ENCODE data around the gene EIF2S2.

EIF2S2 gene

DNA sequence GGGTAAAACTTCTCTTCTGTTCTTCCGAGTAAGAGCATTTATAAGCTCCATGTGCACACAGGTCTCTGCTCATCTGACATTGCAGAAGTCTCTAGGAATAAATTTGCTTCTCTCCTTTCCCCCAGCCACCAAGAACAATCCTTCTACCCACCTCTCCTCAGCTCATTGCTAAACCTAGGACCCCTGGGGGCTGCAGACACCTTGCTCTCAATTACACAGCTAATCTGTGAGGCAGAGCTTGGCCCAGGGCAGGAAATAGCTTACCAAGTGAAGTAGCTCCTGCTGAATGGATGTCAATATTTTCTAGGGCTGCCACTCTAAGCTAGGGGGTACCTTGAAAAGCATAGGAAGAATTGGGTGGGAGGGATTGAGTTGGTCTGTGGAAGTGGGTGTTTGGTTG is 44.0 kb downstream of the EIF2S2 start:
- no peaks in the 10 kb centered on the region for H3K9me3 Mint-ChIP-seq (ENCODE audit: low read depth)
- peak overlapping the region; percentile 61 for H3K27ac Mint-ChIP-seq
- peaks cover 38% of the 10 kb centered on the region for H3K4me1 Mint-ChIP-seq (ENCODE audit: low read depth)
- H3K27me3 Mint-ChIP-seq: no peaks in the 10 kb centered on the region
- H3K36me3 Mint-ChIP-seq: peaks cover 2% of the 10 kb centered on the region
- no peak overlapping the region for H3K4me3 Mint-ChIP-seq

DNA sequence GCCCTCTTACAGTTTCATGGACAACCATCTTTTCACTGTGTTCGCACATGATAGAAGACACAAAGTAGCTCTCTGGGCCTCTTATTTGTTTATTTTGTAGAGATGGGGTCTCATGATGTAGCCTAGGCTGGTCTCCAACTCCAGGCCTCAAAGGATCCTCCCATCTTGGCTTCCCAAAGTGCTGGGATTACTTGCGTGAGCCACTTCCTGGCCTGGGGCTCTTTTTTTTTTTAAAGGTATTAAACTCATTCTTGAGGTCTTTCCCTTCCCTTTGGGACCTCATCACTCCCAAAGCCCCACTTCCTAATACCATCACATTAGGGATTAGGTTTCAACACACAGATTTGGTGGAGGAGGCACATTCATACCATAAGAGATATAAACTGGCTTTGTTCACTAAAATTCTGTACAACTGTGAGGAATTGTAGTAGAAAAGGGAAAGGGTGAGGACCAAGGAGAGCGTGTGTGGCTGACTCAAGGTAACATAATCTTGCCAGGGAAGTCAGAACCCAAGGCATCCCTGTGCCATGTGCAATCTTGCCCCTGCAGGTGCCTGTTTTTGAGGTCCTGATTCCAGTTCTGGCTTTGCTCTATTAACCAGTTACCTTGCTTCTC is 45.5 kb downstream of the EIF2S2 start:
- Mint-ChIP-seq H3K4me1 (ENCODE audit: low read depth) (peaks cover 52% of the 10 kb centered on the region), H3K4me3 (no peak overlapping the region), H3K9me3 (ENCODE audit: low read depth) (no peaks in the 10 kb centered on the region), H3K27me3 (no peaks in the 10 kb centered on the region), H3K27ac (peak overlapping the region; percentile 16), H3K36me3 (peaks cover 4% of the 10 kb centered on the region)

DNA sequence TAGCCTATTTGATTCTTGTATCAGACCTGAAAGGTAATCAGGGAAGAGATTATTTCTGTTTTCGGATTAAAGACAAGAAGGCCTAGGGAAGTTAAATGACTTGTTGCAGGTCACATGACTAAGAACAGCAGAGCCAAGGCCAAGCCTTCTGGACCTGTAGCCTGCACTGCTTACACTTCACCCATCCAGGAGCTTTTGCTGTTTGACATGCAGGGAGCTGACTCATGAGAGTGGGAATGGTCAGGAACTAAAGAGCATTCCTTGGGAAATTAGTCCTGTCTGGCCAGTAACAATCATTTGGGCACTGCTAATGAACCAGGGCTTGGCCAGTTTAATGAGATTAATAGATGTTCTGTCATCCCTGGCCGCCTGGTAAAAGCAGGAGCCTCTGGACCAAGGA is 46.8 kb downstream of the EIF2S2 start:
- Mint-ChIP-seq H3K27me3 (no peaks in the 10 kb centered on the region), H3K9me3 (ENCODE audit: low read depth) (no peaks in the 10 kb centered on the region), H3K36me3 (peaks cover 4% of the 10 kb centered on the region), H3K4me3 (no peak overlapping the region), H3K4me1 (ENCODE audit: low read depth) (peaks cover 65% of the 10 kb centered on the region), H3K27ac (peak overlapping the region; percentile 71)

DNA sequence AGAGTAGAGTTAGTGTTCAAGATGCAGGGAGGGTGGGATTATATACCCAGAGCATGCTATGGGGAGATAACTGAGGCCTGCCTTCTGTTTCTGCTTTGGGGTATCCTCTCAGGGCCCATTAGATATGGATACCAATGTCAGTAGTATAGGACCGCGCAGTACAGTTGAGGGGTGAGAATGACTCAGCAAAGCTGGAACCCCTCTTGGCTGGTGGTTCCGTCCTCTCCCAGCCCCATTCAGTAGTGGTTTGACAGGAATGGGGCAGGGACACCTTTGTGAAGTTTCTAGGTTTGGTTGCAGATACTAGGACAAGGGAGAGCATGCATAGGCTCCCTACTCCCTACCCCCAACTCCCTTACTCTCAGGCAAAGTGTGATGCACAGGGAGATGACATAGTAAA is 47.8 kb downstream of the EIF2S2 start:
- H3K4me1 Mint-ChIP-seq (ENCODE audit: low read depth): peaks cover 69% of the 10 kb centered on the region
- peak overlapping the region; percentile 46 for H3K27ac Mint-ChIP-seq
- peaks cover 4% of the 10 kb centered on the region for H3K36me3 Mint-ChIP-seq
- H3K27me3 Mint-ChIP-seq: no peaks in the 10 kb centered on the region
- H3K9me3 Mint-ChIP-seq (ENCODE audit: low read depth): no peaks in the 10 kb centered on the region
- no peak overlapping the region for H3K4me3 Mint-ChIP-seq

DNA sequence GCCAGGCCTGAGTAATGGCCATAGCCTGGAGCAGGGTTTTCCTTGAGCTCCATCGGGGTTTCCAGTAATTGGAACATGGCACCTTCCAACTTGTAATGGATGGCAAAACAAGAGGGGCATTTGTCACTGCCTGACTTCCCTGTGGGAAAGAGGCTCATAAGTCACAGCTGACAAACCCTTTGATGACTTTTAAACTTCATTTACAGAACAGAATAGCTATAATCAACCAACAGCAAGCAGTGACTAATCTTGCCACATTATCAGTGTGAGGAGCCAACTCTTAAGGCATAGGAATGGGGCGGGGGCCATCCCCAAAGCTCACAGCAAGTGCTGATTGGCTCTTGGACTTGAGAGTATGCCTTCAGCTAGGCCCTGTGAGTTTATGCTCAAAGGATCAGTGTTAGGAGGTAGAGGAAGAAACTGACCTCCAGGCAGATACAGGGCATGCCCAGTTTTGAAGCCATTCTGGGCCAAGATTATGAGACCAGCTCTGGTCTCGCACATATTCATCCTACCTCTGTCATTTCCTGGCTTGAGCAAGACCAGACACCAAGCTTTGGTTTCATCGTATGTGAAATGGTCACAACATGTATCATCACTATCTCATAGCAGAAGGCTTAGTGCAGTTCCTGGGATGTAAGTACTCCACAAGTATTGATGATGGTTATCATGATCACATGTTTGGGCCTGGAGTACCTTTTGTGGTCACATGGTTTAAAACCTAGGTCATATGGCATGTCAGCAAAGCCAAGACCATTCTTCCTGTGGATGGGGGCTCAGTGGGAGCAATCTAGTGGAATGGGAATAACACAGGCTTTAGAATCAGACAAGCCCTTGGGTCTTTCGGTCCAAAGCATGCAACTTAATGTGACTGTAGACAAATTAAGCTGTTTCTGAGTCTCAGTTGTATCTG is 49.2 kb downstream of the EIF2S2 start:
- Mint-ChIP-seq H3K27ac (peak overlapping the region; percentile 75), H3K4me1 (ENCODE audit: low read depth) (peaks cover 69% of the 10 kb centered on the region), H3K9me3 (ENCODE audit: low read depth) (no peaks in the 10 kb centered on the region), H3K36me3 (peaks cover 4% of the 10 kb centered on the region), H3K4me3 (no peak overlapping the region), H3K27me3 (no peaks in the 10 kb centered on the region)

DNA sequence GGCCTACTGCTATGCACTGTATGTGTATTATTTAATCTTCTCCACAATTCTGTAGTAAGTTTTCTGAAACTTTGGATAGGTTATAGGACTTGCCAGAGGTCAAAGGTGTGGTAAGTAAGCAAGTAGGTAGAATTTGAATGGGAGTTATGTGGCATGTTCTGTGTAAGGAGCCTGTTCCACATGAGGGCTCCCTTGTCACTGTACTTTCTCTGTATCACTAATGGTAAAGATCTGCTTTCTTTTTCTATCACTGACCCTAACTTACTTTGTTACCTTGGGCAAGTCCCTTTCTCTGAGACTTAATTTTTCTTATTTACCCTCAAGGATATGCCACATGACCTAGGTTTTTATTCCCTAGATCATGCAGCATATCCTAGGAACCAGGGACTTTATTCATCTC is 50.3 kb downstream of the EIF2S2 start:
- Mint-ChIP-seq H3K27me3 (no peaks in the 10 kb centered on the region), H3K4me3 (no peak overlapping the region), H3K36me3 (peaks cover 4% of the 10 kb centered on the region), H3K27ac (peak overlapping the region; percentile 75), H3K9me3 (ENCODE audit: low read depth) (no peaks in the 10 kb centered on the region), H3K4me1 (ENCODE audit: low read depth) (peaks cover 73% of the 10 kb centered on the region)

DNA sequence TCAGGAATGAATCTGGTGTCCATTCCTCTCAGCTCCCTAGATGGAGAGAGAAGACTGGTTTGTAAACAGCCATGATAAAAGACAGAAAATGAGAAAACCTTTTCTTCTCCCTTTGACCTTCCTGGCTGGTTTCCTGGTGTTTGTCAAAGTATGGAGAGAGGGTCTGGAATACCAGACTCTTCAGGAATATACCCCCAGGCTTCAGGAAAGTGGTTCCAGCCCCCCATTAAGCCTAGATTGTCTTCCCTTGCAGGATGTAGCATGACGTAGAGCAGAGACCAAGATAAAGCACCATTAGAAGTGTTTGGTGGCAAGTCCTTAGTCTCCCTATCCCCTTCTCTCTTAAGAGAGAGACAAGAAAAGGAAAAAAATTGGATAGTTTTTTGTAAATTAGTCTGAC is 51.1 kb downstream of the EIF2S2 start:
- Mint-ChIP-seq H3K36me3 (peaks cover 6% of the 10 kb centered on the region), H3K27ac (no peak overlapping the region), H3K4me3 (no peak overlapping the region), H3K27me3 (no peaks in the 10 kb centered on the region), H3K4me1 (ENCODE audit: low read depth) (peaks cover 79% of the 10 kb centered on the region), H3K9me3 (ENCODE audit: low read depth) (no peaks in the 10 kb centered on the region)

DNA sequence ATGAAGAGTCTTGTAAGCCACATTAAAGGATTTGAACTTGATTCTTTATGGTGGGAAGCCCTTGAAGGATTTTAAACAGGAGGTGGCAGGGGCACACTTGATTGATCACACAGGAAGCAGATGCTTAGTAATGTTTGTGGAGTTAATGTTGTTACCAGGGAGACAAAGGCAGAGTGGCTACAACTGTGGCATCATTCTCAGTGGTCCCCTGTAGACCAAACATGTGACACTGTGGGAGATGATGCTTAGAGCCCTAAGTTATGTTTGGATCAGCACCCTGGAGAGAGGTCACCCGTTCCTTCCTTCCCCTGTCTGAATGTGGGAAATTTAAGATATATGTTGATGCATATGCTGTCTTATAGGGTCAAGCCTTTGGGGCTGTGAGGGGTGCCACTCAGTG is 53.2 kb downstream of the EIF2S2 start:
- H3K9me3 Mint-ChIP-seq (ENCODE audit: low read depth): no peaks in the 10 kb centered on the region
- H3K36me3 Mint-ChIP-seq: peaks cover 4% of the 10 kb centered on the region
- H3K4me1 Mint-ChIP-seq (ENCODE audit: low read depth): peaks cover 85% of the 10 kb centered on the region
- H3K27ac Mint-ChIP-seq: peak overlapping the region; percentile 1
- H3K4me3 Mint-ChIP-seq: no peak overlapping the region
- no peaks in the 10 kb centered on the region for H3K27me3 Mint-ChIP-seq

DNA sequence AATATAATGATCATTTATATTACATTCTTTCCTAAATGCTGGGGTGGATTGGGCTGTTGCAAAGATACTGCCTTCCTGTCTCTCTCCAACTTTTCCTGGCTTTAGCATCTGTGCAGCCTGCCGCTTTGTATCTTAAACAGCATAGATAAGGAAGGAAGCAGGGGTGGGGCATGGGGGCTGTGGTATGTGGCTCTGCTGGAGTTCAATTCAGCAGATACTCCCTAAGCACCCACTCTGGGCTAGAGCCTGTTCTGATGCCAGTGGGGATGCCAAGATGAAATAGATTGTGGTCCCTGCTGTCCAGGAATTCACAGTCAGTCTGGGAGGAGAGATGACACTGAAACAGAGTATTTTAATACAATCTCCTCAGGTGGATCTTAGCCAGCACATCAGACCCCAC is 56.8 kb downstream of the EIF2S2 start:
- no peaks in the 10 kb centered on the region for H3K9me3 Mint-ChIP-seq (ENCODE audit: low read depth)
- H3K36me3 Mint-ChIP-seq: peaks cover 2% of the 10 kb centered on the region
- H3K27ac Mint-ChIP-seq: no peak overlapping the region
- H3K4me1 Mint-ChIP-seq (ENCODE audit: low read depth): peaks cover 82% of the 10 kb centered on the region
- H3K4me3 Mint-ChIP-seq: peak overlapping the region; percentile 3
- H3K27me3 Mint-ChIP-seq: no peaks in the 10 kb centered on the region

DNA sequence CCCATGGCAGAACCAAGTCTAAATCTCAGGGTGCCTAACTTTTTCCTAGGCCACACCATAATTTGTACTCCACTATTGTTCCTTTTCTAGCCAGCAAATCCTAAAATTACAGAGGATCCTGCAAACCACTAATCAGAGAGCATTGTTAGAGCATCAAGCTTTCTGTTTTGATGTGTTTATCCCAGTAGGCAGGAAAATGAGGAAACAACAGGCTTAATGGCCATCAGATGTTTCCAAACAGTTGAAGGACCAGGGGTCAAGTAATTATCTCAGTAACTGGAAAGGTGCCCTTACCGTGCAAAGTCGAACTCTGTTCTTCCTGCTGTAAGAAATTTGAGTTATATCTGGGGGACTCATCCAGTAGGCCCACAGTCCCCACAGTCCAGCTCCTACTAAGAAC is 59.6 kb downstream of the EIF2S2 start:
- peaks cover 79% of the 10 kb centered on the region for H3K4me1 Mint-ChIP-seq (ENCODE audit: low read depth)
- H3K36me3 Mint-ChIP-seq: peaks cover 2% of the 10 kb centered on the region
- no peaks in the 10 kb centered on the region for H3K9me3 Mint-ChIP-seq (ENCODE audit: low read depth)
- no peaks in the 10 kb centered on the region for H3K27me3 Mint-ChIP-seq
- peak overlapping the region; percentile 22 for H3K27ac Mint-ChIP-seq
- no peak overlapping the region for H3K4me3 Mint-ChIP-seq

DNA sequence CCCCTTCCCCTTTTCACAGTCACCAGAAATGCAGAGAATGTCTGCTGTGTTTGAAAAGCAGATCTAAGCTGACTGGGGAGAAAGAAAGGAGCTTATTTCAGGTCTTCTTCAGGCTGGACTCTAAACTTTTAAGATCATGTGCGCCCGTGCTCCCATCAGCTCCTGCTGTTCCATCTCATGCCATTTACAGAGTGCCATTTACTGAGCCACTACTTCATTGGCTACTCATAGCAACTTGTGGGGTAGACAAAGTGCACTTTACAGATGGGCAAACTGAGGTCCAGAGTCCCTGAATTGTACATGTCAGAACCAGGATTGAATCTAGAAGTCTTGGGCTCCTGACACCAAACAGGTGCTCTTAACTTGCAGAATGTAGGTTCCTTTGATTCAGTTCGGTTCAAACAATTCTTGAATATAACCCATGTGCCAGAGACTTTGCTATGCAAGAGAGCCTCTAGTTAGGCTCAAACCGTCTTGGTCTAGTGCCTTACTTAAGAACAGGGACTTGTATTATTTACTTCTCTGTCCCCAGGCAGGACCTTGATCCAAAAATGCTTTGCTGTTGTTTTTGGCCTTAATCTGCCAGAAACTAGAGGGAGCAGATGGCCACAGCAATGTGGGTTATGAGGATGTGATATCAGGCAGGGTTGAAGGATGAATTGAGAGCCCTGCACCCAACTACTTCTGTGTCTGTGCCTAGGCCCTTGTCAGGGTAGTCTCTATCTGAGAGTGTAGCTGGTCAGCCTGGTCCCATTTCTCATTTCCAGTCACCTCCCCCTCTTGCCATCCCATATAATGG is 61.9 kb downstream of the EIF2S2 start:
- Mint-ChIP-seq H3K27ac (peak overlapping the region; percentile 41), H3K4me3 (no peak overlapping the region), H3K27me3 (no peaks in the 10 kb centered on the region), H3K9me3 (ENCODE audit: low read depth) (no peaks in the 10 kb centered on the region), H3K4me1 (ENCODE audit: low read depth) (peaks cover 80% of the 10 kb centered on the region), H3K36me3 (no peaks in the 10 kb centered on the region)

DNA sequence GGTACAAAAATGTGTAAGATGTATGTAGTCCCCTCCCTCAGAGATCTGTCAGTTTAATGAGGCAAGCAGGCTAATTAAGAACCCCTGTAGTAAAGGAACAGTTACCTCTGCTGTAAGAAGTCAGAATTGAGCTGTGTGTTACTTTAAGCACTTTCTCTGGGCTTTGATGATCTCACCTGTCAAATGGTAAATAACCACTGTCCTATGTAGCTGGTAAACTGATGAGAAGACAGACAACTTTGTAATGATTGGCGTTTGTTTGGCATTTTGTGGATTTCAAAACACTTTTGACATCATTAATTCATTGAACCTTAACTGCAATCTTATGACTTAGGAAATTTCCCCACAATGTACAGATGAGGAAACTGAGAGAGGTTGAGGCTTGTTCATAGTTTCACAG is 62.7 kb downstream of the EIF2S2 start:
- H3K36me3 Mint-ChIP-seq: no peaks in the 10 kb centered on the region
- peaks cover 76% of the 10 kb centered on the region for H3K4me1 Mint-ChIP-seq (ENCODE audit: low read depth)
- H3K27me3 Mint-ChIP-seq: no peaks in the 10 kb centered on the region
- no peaks in the 10 kb centered on the region for H3K9me3 Mint-ChIP-seq (ENCODE audit: low read depth)
- no peak overlapping the region for H3K4me3 Mint-ChIP-seq
- H3K27ac Mint-ChIP-seq: peak overlapping the region; percentile 67

DNA sequence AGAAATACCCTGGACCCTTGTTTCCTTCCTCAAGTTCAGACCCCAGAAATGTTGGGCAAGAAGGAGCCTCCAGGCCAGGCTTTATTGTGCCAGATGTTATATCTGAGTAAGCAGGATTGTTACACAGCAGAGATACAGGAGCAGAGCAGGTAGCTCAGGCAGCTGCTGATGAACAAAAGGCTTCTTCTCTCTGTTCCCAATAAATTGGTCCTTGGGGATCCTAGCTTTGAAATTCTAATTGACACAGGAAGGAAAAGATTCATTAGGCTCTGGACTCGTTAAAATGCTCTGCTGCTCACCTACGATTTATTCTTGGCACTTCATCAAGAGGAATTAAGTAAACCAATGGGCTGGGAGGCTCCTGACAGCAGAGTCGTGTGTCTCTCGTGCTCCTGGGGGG is 64.1 kb downstream of the EIF2S2 start:
- Mint-ChIP-seq H3K36me3 (no peaks in the 10 kb centered on the region), H3K9me3 (ENCODE audit: low read depth) (no peaks in the 10 kb centered on the region), H3K27ac (no peak overlapping the region), H3K4me1 (ENCODE audit: low read depth) (peaks cover 76% of the 10 kb centered on the region), H3K4me3 (no peak overlapping the region), H3K27me3 (no peaks in the 10 kb centered on the region)

DNA sequence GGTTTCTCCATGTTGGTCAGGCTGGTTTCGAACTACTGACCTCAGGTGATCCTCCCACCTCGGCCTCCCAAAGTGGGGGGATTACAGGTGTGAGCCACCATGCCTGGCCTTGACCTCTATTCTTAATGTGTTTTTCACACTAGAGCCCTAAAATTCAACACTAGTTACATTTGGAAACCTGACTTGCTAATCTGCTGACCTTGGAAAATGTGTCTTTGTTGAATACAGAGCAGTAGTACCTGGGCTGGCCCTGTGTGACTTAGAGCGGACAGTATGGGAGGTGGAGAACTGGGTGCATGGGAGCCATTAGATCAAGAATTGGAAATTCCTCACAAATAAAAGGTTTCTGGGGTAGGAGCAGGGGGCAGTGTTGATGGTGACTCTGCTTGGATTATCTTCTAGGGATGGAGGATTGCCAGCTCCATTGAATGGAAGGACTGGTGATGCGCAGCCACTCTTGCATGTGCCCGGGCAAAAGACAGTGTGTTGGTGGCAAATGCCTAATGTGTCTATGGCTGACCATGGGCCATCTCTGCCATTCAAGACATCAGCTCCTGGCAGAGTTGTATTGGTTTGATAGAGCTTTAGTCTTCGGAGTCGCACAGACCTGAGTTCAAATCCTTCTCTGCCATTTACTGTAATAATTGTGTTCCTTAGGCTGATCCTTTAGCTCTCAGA is 64.9 kb downstream of the EIF2S2 start:
- Mint-ChIP-seq H3K9me3 (ENCODE audit: low read depth) (no peaks in the 10 kb centered on the region), H3K4me1 (ENCODE audit: low read depth) (peaks cover 78% of the 10 kb centered on the region), H3K4me3 (no peak overlapping the region), H3K36me3 (no peaks in the 10 kb centered on the region), H3K27me3 (no peaks in the 10 kb centered on the region), H3K27ac (peak overlapping the region; percentile 16)

Data from activated naive CD8-positive, alpha-beta T cell (primary cell).